Kidney (tissue), 14 donors: ENCODE data around the gene NUDT8. TPM values are rescaled to one million over a fixed set of nuclear protein-coding genes. Genes with fewer than 3 reads are reported as not detected.
A peak's percentile ranks its signal among the peaks of the same experiment; 100 is the strongest.

Experiments used
- DNase-seq, 5 donors: peaks; one replicate each; pipeline ENCODE4 v3.0.0-alpha.2; 2013 to 2020
- FAIRE-seq: peaks from 2 replicates; lab custom pipeline; 2012; peaks lifted over from hg19 to GRCh38; lab: Jason Lieb, UNC
- H3K27ac ChIP-seq, 2 donors: one replicate each; pipeline ENCODE4 v1.7.0; 2013; ENCODE audit warnings: low read depth in 2 of 2, low read length in 2 of 2, inconsistent platforms in 1 of 2
- H3K27me3 ChIP-seq: one replicate; pipeline ENCODE4 v1.7.1; 2013; ENCODE audit warnings: low read length, inconsistent platforms; ENCODE audit not compliant: control insufficient read depth, insufficient read depth
- H3K36me3 ChIP-seq, 3 donors: one replicate each; pipeline versions ENCODE4 v1.7.0 to v1.7.1; 2013; ENCODE audit warnings: low read length in 3 of 3, control low read depth in 1 of 3, inconsistent platforms in 1 of 3; ENCODE audit not compliant: insufficient read depth in 3 of 3, control insufficient read depth in 2 of 3
- H3K4me1 ChIP-seq, 3 donors: one replicate each; pipeline versions ENCODE4 v1.7.0 to v1.7.1; 2013; ENCODE audit warnings: low read length in 3 of 3, inconsistent platforms in 1 of 3, low read depth in 1 of 3; ENCODE audit not compliant: control insufficient read depth in 2 of 3, insufficient read depth in 2 of 3
- H3K4me3 ChIP-seq, 3 donors: one replicate each; pipeline versions ENCODE4 v1.7.0 to v1.8.1; 2013; ENCODE audit warnings: low read length in 3 of 3, control low read depth in 1 of 3, inconsistent platforms in 1 of 3
- H3K9ac ChIP-seq, 3 donors: one replicate each; pipeline versions ENCODE4 v1.7.0 to v1.7.1; 2013; ENCODE audit warnings: low read length in 3 of 3, control low read depth in 1 of 3, inconsistent platforms in 1 of 3
- H3K9me3 ChIP-seq, 3 donors: one replicate each; pipeline versions ENCODE4 v1.7.0 to v1.7.1; 2013; ENCODE audit warnings: low read length in 3 of 3, control low read depth in 1 of 3, inconsistent platforms in 1 of 3; ENCODE audit not compliant: control insufficient read depth in 2 of 3, insufficient read depth in 1 of 3
- intact Hi-C: fragments of 100-400 bp; cut with DNase I; formaldehyde crosslinking; loops from one replicate; pipeline ENCODE4 v1.11.1; 2022
- polyA plus RNA-seq: library from polyadenylated mRNA; stranded (reverse); fragments of 350-450 nt; fragmentation: Illumina TruSeq; extraction: RNeasy Lipid Tissue Mini Kit (QIAGEN cat#74804); gene quantifications from one replicate; pipeline ENCODE4 v1.2.3, GENCODE V29; 2014; ENCODE audit warnings: low read depth, low replicate concordance; ENCODE audit not compliant: insufficient read depth
- total RNA-seq: library from RNA; stranded (reverse); fragmentation: NEBNext Ultra II Directional; extraction: Animal tissue kit (Norgen Biotek cat#: 25700); gene quantifications from one replicate; pipeline ENCODE4 v1.2.1, GENCODE V29; 2021
- TF ChIP-seq, protein P1 (sequence below): IDR thresholded peaks from 3 replicates; pipeline ENCODE4 v1.5.1; 2012; ENCODE audit warnings: mild to moderate bottlenecking, moderate library complexity, borderline replicate concordance; ENCODE audit not compliant: insufficient read depth; ENCODE audit errors: extremely low read depth
- donor health status: control.
- donor health status: control.
- donor health status: control.
- donor health status: control.
- donor health status: control.
- donor health status: DM: yes; HTN: yes; CAD: no.
- donor health status: Normal renal cell carcinoma (clear cell type).

NUDT8 gene
- total and polyA plus RNA-seq, 2 donors from 2014 or later: 11.9 to 57.0 TPM

DNA sequence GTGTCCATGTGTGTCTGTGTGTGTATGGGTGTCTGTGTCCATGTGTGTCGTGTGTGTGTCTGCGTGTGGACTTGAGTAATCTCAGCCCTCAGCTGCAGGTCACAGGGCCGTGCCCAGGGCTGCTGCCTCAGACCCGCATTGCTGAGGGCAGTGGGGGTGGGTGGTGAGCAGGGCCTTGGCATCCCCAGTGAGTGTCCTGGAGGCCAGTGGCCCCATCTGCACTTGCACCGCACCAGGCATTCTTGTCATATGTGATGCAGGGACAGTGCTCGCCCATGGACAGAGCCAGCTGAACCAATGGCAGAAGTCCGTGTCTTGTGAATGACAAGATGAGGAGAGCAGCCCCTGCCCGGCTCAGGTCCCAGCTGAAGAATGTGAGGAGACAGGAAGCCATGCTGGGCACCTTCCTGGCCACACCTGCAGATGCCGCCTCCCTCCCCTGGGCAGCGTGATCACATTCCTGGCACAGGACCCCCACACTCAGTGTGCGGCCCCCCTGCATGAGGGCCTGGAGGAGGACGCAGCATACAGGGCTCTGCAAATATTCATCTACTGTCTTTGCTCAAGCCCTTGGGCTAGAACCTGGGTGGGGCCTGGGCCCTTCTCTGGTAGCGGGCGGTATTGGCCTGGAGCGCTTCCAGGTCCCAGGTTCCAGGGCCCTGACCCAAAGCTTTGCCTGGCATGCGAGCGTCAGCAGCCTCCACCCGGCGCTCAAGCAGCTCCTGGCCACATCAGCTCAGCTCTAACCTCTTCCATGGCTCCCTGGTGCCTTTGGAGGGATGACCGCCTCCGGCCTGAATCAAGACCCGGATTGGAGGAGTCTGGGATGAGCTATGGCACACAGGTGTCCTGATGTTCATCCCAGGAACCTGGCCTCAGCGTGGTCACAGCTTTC is 40.8 kb upstream of the NUDT8 start:
- TF ChIP-seq, protein P1, sequence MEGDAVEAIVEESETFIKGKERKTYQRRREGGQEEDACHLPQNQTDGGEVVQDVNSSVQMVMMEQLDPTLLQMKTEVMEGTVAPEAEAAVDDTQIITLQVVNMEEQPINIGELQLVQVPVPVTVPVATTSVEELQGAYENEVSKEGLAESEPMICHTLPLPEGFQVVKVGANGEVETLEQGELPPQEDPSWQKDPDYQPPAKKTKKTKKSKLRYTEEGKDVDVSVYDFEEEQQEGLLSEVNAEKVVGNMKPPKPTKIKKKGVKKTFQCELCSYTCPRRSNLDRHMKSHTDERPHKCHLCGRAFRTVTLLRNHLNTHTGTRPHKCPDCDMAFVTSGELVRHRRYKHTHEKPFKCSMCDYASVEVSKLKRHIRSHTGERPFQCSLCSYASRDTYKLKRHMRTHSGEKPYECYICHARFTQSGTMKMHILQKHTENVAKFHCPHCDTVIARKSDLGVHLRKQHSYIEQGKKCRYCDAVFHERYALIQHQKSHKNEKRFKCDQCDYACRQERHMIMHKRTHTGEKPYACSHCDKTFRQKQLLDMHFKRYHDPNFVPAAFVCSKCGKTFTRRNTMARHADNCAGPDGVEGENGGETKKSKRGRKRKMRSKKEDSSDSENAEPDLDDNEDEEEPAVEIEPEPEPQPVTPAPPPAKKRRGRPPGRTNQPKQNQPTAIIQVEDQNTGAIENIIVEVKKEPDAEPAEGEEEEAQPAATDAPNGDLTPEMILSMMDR: no peak
- H3K9me3 ChIP-seq: no peaks in the 10 kb centered on the region
- no peaks in the 10 kb centered on the region for H3K27me3 ChIP-seq
- DNase-seq (no peak), FAIRE-seq (no peak)
- no peak overlapping the region for H3K4me3 ChIP-seq
- H3K36me3 ChIP-seq: no peaks in the 10 kb centered on the region
- H3K9ac ChIP-seq: no peak overlapping the region
- intact Hi-C loops: no loop called here
- H3K4me1 ChIP-seq: peaks cover 0 to 9% (median 0%) of the 10 kb centered on the region in 3 donors
- H3K27ac ChIP-seq: no peak overlapping the region

DNA sequence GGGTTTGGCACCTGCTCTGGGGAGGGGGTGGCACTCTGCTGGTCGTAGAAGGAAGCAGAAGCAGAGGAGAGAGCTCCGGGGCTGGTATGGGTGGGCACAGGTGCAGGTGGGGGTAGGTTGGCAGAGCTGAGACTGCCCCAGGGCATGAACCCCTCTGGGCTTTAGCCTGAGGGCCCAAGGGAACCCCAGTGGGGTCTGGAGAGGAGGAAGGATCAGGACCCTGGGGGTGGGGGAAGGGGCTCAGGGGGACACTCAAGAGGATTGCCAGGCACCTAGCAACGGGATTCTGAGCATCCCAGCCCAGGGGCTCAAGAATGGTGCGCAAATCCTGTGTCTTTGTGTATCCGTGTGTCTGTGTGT is 38.4 kb upstream of the NUDT8 start:
- H3K9me3 ChIP-seq: no peaks in the 10 kb centered on the region
- H3K4me3 ChIP-seq: peak overlapping the region in 1 of 3 donors; percentile 28
- H3K4me1 ChIP-seq: no peaks in the 10 kb centered on the region
- H3K36me3 ChIP-seq: no peaks in the 10 kb centered on the region
- H3K27me3 ChIP-seq: no peaks in the 10 kb centered on the region
- TF ChIP-seq, protein P1: no peak
- H3K27ac ChIP-seq: no peak overlapping the region
- FAIRE-seq: no peak
- no peak overlapping the region for H3K9ac ChIP-seq
- intact Hi-C loops: no loop called here
- no peak for DNase-seq

DNA sequence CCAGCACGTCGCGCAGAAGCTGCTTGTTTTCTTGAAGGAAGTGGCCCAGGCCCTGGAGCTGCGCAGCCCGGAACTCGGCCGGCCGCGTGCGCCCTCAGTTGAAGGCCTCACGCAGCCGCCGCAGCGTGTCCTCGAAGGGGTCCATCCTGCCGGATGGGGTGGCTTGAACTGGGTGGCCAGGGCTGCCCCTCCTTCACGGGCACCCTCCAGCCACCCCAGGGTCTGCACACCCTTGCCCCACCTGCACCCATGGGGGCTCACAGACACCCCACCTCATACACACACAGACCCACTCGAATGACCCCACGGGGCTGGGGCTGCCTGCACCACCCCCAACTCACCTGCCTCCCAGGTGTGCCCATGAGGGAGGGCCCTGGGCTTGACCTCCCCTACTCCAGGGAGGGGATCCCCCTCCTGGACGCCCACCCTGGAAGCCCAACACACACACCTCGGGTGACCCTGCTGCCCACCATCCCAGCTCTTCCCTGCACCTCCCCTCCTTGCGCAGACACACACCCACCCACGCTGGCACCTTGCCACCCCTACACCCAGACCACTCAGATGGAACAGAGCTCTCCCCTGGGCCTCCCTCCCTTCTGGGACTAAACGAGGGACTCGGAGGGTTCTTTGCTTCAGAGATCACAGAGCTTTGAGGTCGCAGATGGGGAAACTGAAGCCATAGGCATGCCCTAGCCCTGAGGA is 37.9 kb upstream of the NUDT8 start:
- Histone ChIP-seq H3K27me3 (no peaks in the 10 kb centered on the region), H3K4me1 (no peaks in the 10 kb centered on the region), H3K36me3 (no peaks in the 10 kb centered on the region), H3K9me3 (no peaks in the 10 kb centered on the region), H3K4me3 (no peak overlapping the region), H3K9ac (no peak overlapping the region), H3K27ac (no peak overlapping the region)
- TF ChIP-seq, protein P1: no peak
- DNase-seq (peak; percentile 72 to 87 (median 81)), FAIRE-seq (no peak)
- intact Hi-C loops: no loop called here
